Measurements from ENCODE around the gene LTBP2. TPM values are rescaled to one million over a fixed set of nuclear protein-coding genes. Genes with fewer than 3 reads are reported as not detected.

Gene LTBP2
- total RNA-seq, 4 donors from 2014 or later, result 19.8 to 51.9 (median 28.8) TPM

GRCh38 chr14:74606727-74607126 lies 5.3 kb downstream of the LTBP2 start:
- H3K4me3 ChIP-seq, result no peak overlapping the region
- H3K4me1 ChIP-seq, result peaks cover 0 to 5% of the 10 kb centered on the region in 2 donors
- H3K9me3 ChIP-seq, result no peaks in the 10 kb centered on the region
- ATAC-seq (no peak), DNase-seq (no peak)
- TF ChIP-seq, protein P1, sequence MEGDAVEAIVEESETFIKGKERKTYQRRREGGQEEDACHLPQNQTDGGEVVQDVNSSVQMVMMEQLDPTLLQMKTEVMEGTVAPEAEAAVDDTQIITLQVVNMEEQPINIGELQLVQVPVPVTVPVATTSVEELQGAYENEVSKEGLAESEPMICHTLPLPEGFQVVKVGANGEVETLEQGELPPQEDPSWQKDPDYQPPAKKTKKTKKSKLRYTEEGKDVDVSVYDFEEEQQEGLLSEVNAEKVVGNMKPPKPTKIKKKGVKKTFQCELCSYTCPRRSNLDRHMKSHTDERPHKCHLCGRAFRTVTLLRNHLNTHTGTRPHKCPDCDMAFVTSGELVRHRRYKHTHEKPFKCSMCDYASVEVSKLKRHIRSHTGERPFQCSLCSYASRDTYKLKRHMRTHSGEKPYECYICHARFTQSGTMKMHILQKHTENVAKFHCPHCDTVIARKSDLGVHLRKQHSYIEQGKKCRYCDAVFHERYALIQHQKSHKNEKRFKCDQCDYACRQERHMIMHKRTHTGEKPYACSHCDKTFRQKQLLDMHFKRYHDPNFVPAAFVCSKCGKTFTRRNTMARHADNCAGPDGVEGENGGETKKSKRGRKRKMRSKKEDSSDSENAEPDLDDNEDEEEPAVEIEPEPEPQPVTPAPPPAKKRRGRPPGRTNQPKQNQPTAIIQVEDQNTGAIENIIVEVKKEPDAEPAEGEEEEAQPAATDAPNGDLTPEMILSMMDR (IDR thresholded peaks at IDR 0.05 in 4 of 5, conservative IDR thresholded peaks at IDR 0.05 in 1 of 5), result no peak
- no peak for TF ChIP-seq POLR2A (IDR thresholded peaks at IDR 0.05)
- H3K36me3 ChIP-seq, result no peaks in the 10 kb centered on the region
- H3K27ac ChIP-seq, result no peak overlapping the region
- intact Hi-C loops (cut with DNase I; ENCODE audit: low total_unique reads), result no loop called here
- in situ Hi-C loops (cut with MboI; ENCODE audit: low sequenced_read_pairs in 4 of 4), result loop anchor here in 2 of 4 donors (5.0 to 10.0 kb wide), 3 partner anchors 108 to 112 kb away; partner anchors contain the start of genes AREL1 (in 1 of the 2), FCF1 (in 1 of the 2), ISCA2 (in 1 of the 2) and NPC2 (in 1 of the 2)
- H3K27me3 ChIP-seq, result peaks cover 6 to 10% (median 8%) of the 10 kb centered on the region in 3 donors

DNA sequence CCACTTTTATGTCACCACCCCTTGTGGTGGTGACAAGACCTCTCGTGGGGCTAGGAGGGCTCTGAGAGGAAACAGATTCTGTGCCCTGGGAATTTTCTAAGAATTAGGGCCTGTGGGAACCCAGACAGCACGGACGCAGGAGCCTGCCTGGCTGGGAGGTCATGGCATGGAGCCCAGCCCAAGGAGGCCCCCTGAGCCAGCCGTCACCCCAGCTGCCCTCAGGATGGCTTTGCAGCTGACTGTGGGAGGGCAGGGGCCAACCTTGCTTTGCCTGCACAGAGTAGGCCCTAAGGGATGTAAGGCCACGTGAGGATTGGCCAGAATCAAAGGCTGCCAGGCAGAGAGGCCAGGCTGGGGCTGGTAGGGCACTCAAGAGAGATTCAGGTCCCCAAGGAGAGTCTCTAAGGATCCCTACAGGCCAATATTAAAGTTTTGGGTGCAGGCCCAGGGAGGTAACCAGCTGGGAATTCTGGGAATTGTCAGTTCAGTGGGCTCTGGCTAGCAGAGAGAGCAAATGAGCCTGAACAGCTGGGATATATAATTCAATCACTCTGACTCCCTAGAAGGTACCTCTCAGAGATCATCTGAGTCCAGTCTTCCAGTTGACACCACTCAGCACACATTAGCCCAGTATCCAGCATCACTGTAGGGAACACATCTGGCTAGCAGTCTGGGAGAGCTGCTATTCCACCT lies 6.4 kb downstream of the LTBP2 start:
- Histone ChIP-seq H3K4me1 (peaks cover 0 to 5% of the 10 kb centered on the region in 2 donors), H3K27ac (peak overlapping the region in 1 of 4 donors; percentile 14), H3K36me3 (no peaks in the 10 kb centered on the region), H3K9me3 (no peaks in the 10 kb centered on the region), H3K27me3 (peaks cover 0 to under 1% (median 0%) of the 10 kb centered on the region in 3 donors), H3K4me3 (no peak overlapping the region)
- no peak for TF ChIP-seq POLR2A (IDR thresholded peaks at IDR 0.05)
- TF ChIP-seq, protein P1 (IDR thresholded peaks at IDR 0.05 in 4 of 5, conservative IDR thresholded peaks at IDR 0.05 in 1 of 5), result no peak
- intact Hi-C loops (cut with DNase I; ENCODE audit: low total_unique reads), result no loop called here
- in situ Hi-C loops (cut with MboI; ENCODE audit: low sequenced_read_pairs in 4 of 4), result loop anchor here in 2 of 4 donors (5.0 to 10.0 kb wide), 3 partner anchors 109 to 112 kb away; partner anchors contain the start of genes AREL1 (in 1 of the 2), FCF1 (in 1 of the 2), ISCA2 (in 1 of the 2) and NPC2 (in 1 of the 2)
- no peak for ATAC-seq
- no peak for DNase-seq

DNA sequence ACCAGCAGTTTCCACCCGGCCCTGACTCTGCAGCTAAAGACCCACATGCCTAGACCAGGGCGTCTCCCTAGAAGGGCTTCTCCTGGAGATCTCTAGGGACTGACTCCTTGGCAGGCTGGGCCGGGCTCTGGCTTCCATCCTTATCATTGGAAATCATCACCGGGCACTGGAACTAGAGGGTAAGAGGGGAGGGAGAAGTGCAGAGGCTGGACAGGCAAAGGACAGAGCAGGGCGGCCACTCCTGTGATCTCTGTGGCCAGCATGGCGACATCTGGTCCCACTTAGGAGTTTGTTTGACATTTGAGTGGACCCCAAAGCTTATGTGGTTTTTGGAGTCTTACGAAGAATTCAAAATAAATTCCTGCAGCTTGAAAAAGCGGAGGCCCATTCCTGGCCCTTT lies 7.1 kb downstream of the LTBP2 start:
- in situ Hi-C loops (cut with MboI; ENCODE audit: low sequenced_read_pairs in 4 of 4), result loop anchor here in 2 of 4 donors (5.0 to 10.0 kb wide), 3 partner anchors 110 to 112 kb away; partner anchors contain the start of genes AREL1 (in 1 of the 2), FCF1 (in 1 of the 2), ISCA2 (in 1 of the 2) and NPC2 (in 1 of the 2)

DNA sequence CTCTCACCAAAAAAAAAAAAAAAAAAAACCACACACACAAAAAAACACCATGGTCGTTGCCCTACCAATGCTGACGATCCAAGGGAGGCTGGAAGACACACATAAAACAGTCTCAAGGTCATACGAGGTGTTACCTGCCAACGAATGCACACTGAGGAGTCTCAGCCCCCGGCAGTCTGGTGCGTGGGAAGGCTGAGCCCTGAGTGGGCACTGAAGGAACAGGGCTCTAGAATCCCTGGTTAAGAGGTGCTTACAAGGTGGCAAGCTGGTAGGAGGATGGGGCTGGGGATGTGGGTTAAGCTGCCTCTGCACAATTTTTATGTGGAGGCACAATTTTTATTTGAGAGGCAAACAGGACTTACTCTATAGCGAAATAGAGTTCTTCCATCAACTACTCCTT lies 7.9 kb downstream of the LTBP2 start:
- H3K4me3 ChIP-seq, result no peak overlapping the region
- H3K27ac ChIP-seq, result no peak overlapping the region
- no peaks in the 10 kb centered on the region for H3K27me3 ChIP-seq
- DNase-seq (no peak), ATAC-seq (no peak)
- TF ChIP-seq, protein P1 (IDR thresholded peaks at IDR 0.05 in 4 of 5, conservative IDR thresholded peaks at IDR 0.05 in 1 of 5), result no peak
- TF ChIP-seq POLR2A (IDR thresholded peaks at IDR 0.05), result no peak
- H3K4me1 ChIP-seq, result peaks cover 0 to 7% of the 10 kb centered on the region in 2 donors
- in situ Hi-C loops (cut with MboI; ENCODE audit: low sequenced_read_pairs in 4 of 4) (loop anchor here in 1 of 4 donors (10.0 kb wide), 2 partner anchors 109 to 111 kb away; partner anchors contain the start of genes AREL1, FCF1, ISCA2 and NPC2), intact Hi-C loops (cut with DNase I; ENCODE audit: low total_unique reads) (no loop called here)
- no peaks in the 10 kb centered on the region for H3K9me3 ChIP-seq
- no peaks in the 10 kb centered on the region for H3K36me3 ChIP-seq

More for the DNA sequence above, 7.1 kb downstream of the LTBP2 start:
- intact Hi-C loops (cut with DNase I; ENCODE audit: low total_unique reads), result no loop called here
- ATAC-seq, result no peak
- no peaks in the 10 kb centered on the region for H3K36me3 ChIP-seq
- H3K27ac ChIP-seq, result no peak overlapping the region
- H3K4me3 ChIP-seq, result no peak overlapping the region
- no peak for DNase-seq
- TF ChIP-seq POLR2A (IDR thresholded peaks at IDR 0.05), result no peak
- TF ChIP-seq, protein P1 (IDR thresholded peaks at IDR 0.05 in 4 of 5, conservative IDR thresholded peaks at IDR 0.05 in 1 of 5), result no peak
- no peaks in the 10 kb centered on the region for H3K9me3 ChIP-seq
- no peaks in the 10 kb centered on the region for H3K27me3 ChIP-seq
- H3K4me1 ChIP-seq, result peaks cover 0 to 5% of the 10 kb centered on the region in 2 donors
